Loucy (cell line): ENCODE data around the gene SPATA20.

Source experiments
- H2AFZ ChIP-seq: fragments of 200-600 bp; sonication (generic); 2 replicates; pipeline ENCODE4 v1.6.0; 2016; ENCODE audit warnings: antibody characterized with exemption, mild to moderate bottlenecking, low read length, moderate library complexity
- H3F3A ChIP-seq: fragments of 200-600 bp; 2 replicates; pipeline ENCODE4 v1.6.0; 2016; ENCODE audit warnings: antibody characterized with exemption, low read depth, mild to moderate bottlenecking
- H3K27me3 ChIP-seq: fragments of 200-600 bp; sonication (generic); 2 replicates; pipeline ENCODE4 v1.6.1; 2014; ENCODE audit warnings: low read length, mild to moderate bottlenecking; ENCODE audit not compliant: insufficient read depth, poor library complexity, severe bottlenecking
- H3K36me3 ChIP-seq: fragments of 200-600 bp; sonication (generic); 2 replicates; pipeline ENCODE4 v1.6.1; 2016; ENCODE audit warnings: low read length; ENCODE audit not compliant: insufficient read depth
- H3K4me1 ChIP-seq: fragments of 200-600 bp; sonication (generic); 2 replicates; pipeline ENCODE4 v1.5.1; 2014; ENCODE audit warnings: low read length, mild to moderate bottlenecking; ENCODE audit not compliant: insufficient read depth, poor library complexity, severe bottlenecking
- H3K4me2 ChIP-seq: fragments of 200-600 bp; sonication (generic); 2 replicates; pipeline ENCODE4 v1.6.0; 2014; ENCODE audit warnings: antibody characterized with exemption, low read length, low read depth, mild to moderate bottlenecking; ENCODE audit not compliant: poor library complexity, severe bottlenecking
- H3K4me3 ChIP-seq: fragments of 200-600 bp; sonication (generic); 2 replicates; pipeline ENCODE4 v1.5.1; 2014; ENCODE audit warnings: low read length, mild to moderate bottlenecking, mixed read lengths; ENCODE audit not compliant: poor library complexity, severe bottlenecking
- H3K79me2 ChIP-seq: fragments of 200-600 bp; sonication (generic); 2 replicates; pipeline ENCODE4 v1.6.1; 2014; ENCODE audit warnings: low read length; ENCODE audit not compliant: insufficient read depth
- H3K9ac ChIP-seq: fragments of 200-600 bp; sonication (generic); 2 replicates; pipeline ENCODE4 v1.6.0; 2014; ENCODE audit warnings: mild to moderate bottlenecking, low read depth, low read length, moderate library complexity; ENCODE audit not compliant: poor library complexity, severe bottlenecking
- H3K9me2 ChIP-seq: fragments of 200-600 bp; sonication (generic); replicated peaks from 2 replicates; pipeline ENCODE4 v1.6.1; 2016; ENCODE audit warnings: low read depth, low read length, mixed read lengths
- H3K9me3 ChIP-seq: fragments of 200-600 bp; sonication (generic); 2 replicates; pipeline ENCODE4 v1.6.1; 2014; ENCODE audit warnings: mild to moderate bottlenecking, antibody characterized with exemption, low read length, low read depth; ENCODE audit not compliant: insufficient read depth
- H4K20me1 ChIP-seq: fragments of 200-600 bp; sonication (generic); 2 replicates; pipeline ENCODE4 v1.6.0; 2014; ENCODE audit warnings: antibody characterized with exemption, low read length, mild to moderate bottlenecking; ENCODE audit not compliant: insufficient read depth, poor library complexity, severe bottlenecking
- CTCF ChIP-seq: fragments of 200-600 bp; sonication (generic); conservative IDR thresholded peaks from 2 replicates; pipeline ENCODE4 v1.5.1; 2014; ENCODE audit warnings: mild to moderate bottlenecking, antibody characterized with exemption, low read length
- EZH2phosphoT487 ChIP-seq: fragments of 200-600 bp; IDR thresholded peaks from 2 replicates; pipeline ENCODE4 v1.6.1; 2018; ENCODE audit warnings: antibody characterized with exemption, mild to moderate bottlenecking, moderate library complexity, borderline replicate concordance

The SPATA20 gene

DNA sequence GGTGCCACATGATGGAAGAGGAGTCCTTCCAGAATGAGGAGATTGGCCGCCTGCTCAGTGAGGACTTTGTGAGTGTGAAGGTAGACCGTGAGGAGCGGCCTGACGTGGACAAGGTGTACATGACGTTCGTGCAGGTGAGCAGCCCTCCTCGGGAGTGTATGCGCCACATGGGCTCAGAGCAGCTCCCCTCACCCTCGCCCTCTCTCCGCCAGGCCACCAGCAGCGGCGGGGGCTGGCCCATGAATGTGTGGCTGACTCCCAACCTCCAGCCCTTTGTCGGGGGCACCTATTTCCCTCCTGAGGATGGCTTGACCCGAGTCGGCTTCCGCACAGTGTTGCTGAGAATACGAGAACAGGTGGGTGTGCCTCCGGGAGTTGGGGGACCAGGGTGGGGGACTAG is 1.9 kb downstream of the SPATA20 start:
- no peaks in the 10 kb centered on the region for H3K36me3 ChIP-seq
- no peak overlapping the region for H3K4me3 ChIP-seq
- no peaks in the 10 kb centered on the region for H3K9me2 ChIP-seq
- no peaks in the 10 kb centered on the region for H3F3A ChIP-seq
- H3K79me2 ChIP-seq, result peaks cover 16% of the 10 kb centered on the region
- TF ChIP-seq EZH2phosphoT487 (no peak), CTCF (no peak)
- H3K9ac ChIP-seq, result peak overlapping the region; percentile 89
- peaks cover 13% of the 10 kb centered on the region for H3K4me1 ChIP-seq
- no peaks in the 10 kb centered on the region for H3K9me3 ChIP-seq
- H2AFZ ChIP-seq, result no peak overlapping the region
- H4K20me1 ChIP-seq, result no peaks in the 10 kb centered on the region
- H3K4me2 ChIP-seq, result no peak overlapping the region
- no peaks in the 10 kb centered on the region for H3K27me3 ChIP-seq

DNA sequence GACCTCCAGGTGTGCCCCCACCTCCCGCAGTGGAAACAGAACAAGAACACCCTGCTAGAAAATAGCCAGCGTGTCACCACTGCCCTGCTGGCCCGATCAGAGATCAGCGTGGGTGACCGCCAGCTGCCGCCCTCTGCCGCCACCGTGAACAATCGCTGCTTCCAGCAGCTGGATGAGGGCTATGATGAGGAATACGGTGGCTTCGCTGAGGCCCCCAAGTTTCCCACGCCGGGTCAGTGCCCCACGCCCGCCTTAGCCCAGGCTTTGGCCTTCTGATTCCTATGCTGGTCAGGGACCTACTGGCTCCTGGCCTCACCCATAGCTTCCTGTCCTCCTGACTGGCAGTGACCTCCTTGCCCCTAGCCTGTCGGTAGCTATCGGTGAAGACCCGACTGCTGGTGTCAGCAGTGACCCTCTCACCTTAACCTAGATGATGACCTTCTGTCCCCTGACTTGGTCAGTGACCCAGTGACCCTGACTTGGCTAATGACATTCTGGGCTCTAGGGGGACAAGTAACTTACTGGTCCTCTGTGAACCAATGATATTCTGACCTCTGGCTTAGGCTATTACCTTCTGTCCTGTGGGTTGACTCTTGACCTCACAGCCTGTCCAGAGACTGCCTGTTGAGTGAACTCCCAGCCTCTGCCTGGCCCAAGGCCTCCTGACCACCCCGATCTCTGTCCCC is 2.4 kb downstream of the SPATA20 start:
- H3K27me3 ChIP-seq, result no peaks in the 10 kb centered on the region
- H3K4me2 ChIP-seq, result no peak overlapping the region

DNA sequence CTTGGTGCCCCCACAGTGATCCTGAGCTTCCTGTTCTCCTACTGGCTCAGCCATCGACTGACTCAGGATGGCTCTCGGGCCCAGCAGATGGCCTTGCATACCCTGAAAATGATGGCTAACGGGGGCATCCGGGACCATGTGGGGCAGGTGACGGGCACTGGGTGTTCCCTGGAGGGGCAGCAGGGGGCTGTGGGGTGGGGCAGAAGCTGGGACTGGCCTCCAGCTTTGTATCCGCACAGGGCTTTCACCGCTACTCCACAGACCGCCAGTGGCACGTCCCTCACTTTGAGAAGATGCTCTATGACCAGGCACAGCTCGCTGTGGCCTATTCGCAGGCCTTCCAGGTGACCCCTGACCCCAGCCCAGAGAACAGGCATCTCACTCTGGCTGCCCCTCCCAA is 3.0 kb downstream of the SPATA20 start:
- Histone ChIP-seq H3F3A (no peaks in the 10 kb centered on the region), H3K79me2 (peaks cover 16% of the 10 kb centered on the region), H3K27me3 (no peaks in the 10 kb centered on the region), H3K4me1 (peaks cover 13% of the 10 kb centered on the region), H3K9me3 (no peaks in the 10 kb centered on the region), H4K20me1 (no peaks in the 10 kb centered on the region), H3K4me2 (no peak overlapping the region), H3K4me3 (no peak overlapping the region), H3K9me2 (no peaks in the 10 kb centered on the region), H3K9ac (no peak overlapping the region), H2AFZ (no peak overlapping the region), H3K36me3 (no peaks in the 10 kb centered on the region)
- TF ChIP-seq CTCF (no peak), EZH2phosphoT487 (no peak)

More for the DNA sequence above, 2.4 kb downstream of the SPATA20 start:
- Histone ChIP-seq H3F3A (no peaks in the 10 kb centered on the region), H3K9ac (no peak overlapping the region), H3K9me2 (no peaks in the 10 kb centered on the region), H4K20me1 (no peaks in the 10 kb centered on the region), H3K36me3 (no peaks in the 10 kb centered on the region), H3K79me2 (peaks cover 16% of the 10 kb centered on the region), H3K9me3 (no peaks in the 10 kb centered on the region), H2AFZ (no peak overlapping the region), H3K4me3 (no peak overlapping the region), H3K4me1 (peaks cover 13% of the 10 kb centered on the region)
- TF ChIP-seq CTCF (no peak), EZH2phosphoT487 (no peak)
